Measurements from ENCODE around the gene ITGBL1.

DNA sequence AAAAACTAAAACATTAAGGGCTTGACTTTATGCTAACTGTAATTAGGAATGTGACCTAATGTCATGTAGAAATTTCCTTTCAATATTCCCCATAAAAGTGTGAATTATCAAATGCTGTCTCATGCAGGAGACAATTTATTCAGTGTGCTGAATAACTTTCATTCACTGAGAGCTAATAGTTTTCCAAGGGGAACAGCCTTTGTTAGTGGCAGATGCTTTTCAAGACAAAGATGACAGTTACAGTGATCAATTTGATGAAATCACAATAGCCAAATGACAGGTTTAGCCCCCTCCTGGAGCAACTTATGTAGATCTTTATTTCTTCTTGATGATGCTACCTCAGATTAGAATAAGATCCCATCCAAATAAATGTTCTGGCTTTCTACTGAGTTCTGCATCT, 275.5 kb downstream of the ITGBL1 start:
- TF ChIP-seq EZH2 (IDR thresholded peaks at IDR 0.05; ENCODE audit: insufficient read depth, poor library complexity, severe bottlenecking) (no peak), EZH2phosphoT487 (IDR thresholded peaks at IDR 0.05; ENCODE audit: insufficient read depth, low read depth) (no peak)
